ENCODE measurements around the gene PDIK1L.

DNA sequence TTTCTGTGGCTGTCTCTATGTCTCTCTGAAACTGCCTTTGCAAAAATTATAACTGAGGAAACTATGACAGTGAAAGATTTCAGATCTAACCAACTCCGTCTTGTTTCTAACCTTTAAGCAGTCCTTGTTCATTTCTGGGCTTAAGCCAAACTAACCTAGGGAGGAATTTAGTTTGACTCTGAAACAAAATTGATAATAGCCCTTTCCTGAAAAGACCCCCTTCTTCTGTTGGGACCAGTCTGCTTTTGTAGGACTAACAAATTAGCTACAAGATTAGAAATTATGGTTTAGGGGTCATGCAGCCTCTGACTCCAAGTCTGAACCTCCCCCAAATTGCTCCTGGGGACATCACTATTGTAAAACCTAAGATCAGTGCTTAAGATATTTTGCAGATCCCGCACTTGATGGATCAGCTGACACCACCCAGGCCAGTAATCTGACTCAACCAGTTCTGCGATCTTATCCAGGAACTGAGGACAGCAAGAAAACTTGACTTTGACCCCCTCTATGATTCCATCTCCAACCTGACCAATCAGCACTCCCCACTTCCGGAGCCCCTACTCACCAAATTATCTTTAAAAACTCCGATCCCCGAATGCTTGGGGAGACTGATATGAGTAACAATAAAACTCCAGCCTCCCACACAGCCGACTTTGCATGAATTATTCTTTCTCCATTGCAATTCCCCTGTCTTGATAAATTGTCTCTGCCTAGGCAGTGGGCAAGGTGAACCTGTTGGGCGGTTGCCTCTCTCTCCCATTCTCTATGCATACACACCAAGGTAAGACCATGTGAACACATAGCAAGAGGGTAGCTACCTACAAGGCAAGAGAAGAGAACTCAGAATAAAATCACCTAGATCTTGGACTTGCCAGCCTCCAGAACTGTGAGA lies 33.1 kb upstream of the PDIK1L start:
- TF ChIP-seq, protein P1, sequence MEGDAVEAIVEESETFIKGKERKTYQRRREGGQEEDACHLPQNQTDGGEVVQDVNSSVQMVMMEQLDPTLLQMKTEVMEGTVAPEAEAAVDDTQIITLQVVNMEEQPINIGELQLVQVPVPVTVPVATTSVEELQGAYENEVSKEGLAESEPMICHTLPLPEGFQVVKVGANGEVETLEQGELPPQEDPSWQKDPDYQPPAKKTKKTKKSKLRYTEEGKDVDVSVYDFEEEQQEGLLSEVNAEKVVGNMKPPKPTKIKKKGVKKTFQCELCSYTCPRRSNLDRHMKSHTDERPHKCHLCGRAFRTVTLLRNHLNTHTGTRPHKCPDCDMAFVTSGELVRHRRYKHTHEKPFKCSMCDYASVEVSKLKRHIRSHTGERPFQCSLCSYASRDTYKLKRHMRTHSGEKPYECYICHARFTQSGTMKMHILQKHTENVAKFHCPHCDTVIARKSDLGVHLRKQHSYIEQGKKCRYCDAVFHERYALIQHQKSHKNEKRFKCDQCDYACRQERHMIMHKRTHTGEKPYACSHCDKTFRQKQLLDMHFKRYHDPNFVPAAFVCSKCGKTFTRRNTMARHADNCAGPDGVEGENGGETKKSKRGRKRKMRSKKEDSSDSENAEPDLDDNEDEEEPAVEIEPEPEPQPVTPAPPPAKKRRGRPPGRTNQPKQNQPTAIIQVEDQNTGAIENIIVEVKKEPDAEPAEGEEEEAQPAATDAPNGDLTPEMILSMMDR (IDR thresholded peaks at IDR 0.05) = no peak
- no peak for TF ChIP-seq POLR2A (IDR thresholded peaks at IDR 0.05)
